HG03103 (cell line): ENCODE results near the gene NSUN5.
"Not testable (repeated sequence)": the region's sequence is repeated elsewhere in the genome, so short reads cannot be mapped to it uniquely, and the experiment has no call there.

Experiments
- ATAC-seq: cut with Tn5 transposase; IDR thresholded peaks from one replicate; pipeline ENCODE4 v1.9.1; 2021; ENCODE audit warnings: low read depth; ENCODE audit not compliant: unreplicated experiment

The NSUN5 gene

GRCh38 chr7:73327449-73327848 lies 18.8 kb upstream of the NSUN5 start:
- not testable (repeated sequence) for ATAC-seq

- not testable (repeated sequence) for ATAC-seq
Observed at GRCh38 chr7:73325424-73325823, 16.8 kb upstream of the NSUN5 start.

GRCh38 chr7:73324081-73324845 lies 15.6 kb upstream of the NSUN5 start:
- not testable (repeated sequence) for ATAC-seq

GRCh38 chr7:73323434-73324080 lies 14.9 kb upstream of the NSUN5 start:
- not testable (repeated sequence) for ATAC-seq

GRCh38 chr7:73320009-73320408 lies 11.4 kb upstream of the NSUN5 start:
- not testable (repeated sequence) for ATAC-seq

GRCh38 chr7:73319541-73319940 lies 10.9 kb upstream of the NSUN5 start:
- not testable (repeated sequence) for ATAC-seq

GRCh38 chr7:73318656-73319204 lies 10.1 kb upstream of the NSUN5 start:
- ATAC-seq: not testable (repeated sequence)

- no peak for ATAC-seq
Observed at GRCh38 chr7:73316521-73316920, 7.9 kb upstream of the NSUN5 start.

- ATAC-seq: no peak
Observed at GRCh38 chr7:73314271-73314670, 5.6 kb upstream of the NSUN5 start.

- no peak for ATAC-seq
Observed at GRCh38 chr7:73313521-73313906, 4.9 kb upstream of the NSUN5 start.

- no peak for ATAC-seq
Observed at GRCh38 chr7:73312831-73313520, 4.3 kb upstream of the NSUN5 start.

GRCh38 chr7:73311421-73311820 lies 2.8 kb upstream of the NSUN5 start:
- ATAC-seq: not testable (repeated sequence)

GRCh38 chr7:73308074-73308664 lies 457 bp downstream of the NSUN5 start:
- ATAC-seq: peak; percentile 25

GRCh38 chr7:73307436-73307835 lies 1.2 kb downstream of the NSUN5 start:
- no peak for ATAC-seq

- not testable (repeated sequence) for ATAC-seq
Observed at GRCh38 chr7:73304612-73305387, 3.8 kb downstream of the NSUN5 start.

GRCh38 chr7:73304071-73304470 lies 4.6 kb downstream of the NSUN5 start:
- ATAC-seq: no peak

- ATAC-seq: no peak
Observed at GRCh38 chr7:73303546-73303945, 5.1 kb downstream of the NSUN5 start.

- ATAC-seq: not testable (repeated sequence)
Observed at GRCh38 chr7:73302846-73303245, 5.8 kb downstream of the NSUN5 start.

- ATAC-seq: not testable (repeated sequence)
Observed at GRCh38 chr7:73301108-73301507, 7.5 kb downstream of the NSUN5 start.

- not testable (repeated sequence) for ATAC-seq
Observed at GRCh38 chr7:73299812-73300211, 8.8 kb downstream of the NSUN5 start.
